SK-N-SH (cell line): Measurements from ENCODE around the gene CANT1. TPM values are rescaled to one million over a fixed set of nuclear protein-coding genes. Genes with fewer than 3 reads are reported as not detected.

Experiments used
- CTCF ChIA-PET: fragments of 300-600, 350-600 bp; formaldehyde crosslinking; extraction: SDS; loops from one replicate; lab custom pipeline; 2021; lab: Yijun Ruan, JAX
- POLR2A ChIA-PET: fragments of 350-600 bp; sonication (Branson Sonifier 250); formaldehyde crosslinking; extraction: SDS; loops from one replicate; lab custom pipeline; 2020; ENCODE audit warnings: antibody characterized with exemption, inconsistent platforms; lab: Yijun Ruan, JAX
- DNase-seq: peaks from one replicate; pipeline ENCODE4 v3.0.0; 2012
- H2AFZ ChIP-seq: fragments of 200-600 bp; sonication (generic); 2 replicates; pipeline ENCODE4 v1.8.1; 2016; ENCODE audit warnings: antibody characterized with exemption, mild to moderate bottlenecking, low read depth
- H3F3A ChIP-seq: fragments of 200-600 bp; sonication (generic); replicated peaks from 2 replicates; pipeline ENCODE3; 2016; ENCODE audit warnings: antibody characterized with exemption, mild to moderate bottlenecking; ENCODE audit not compliant: insufficient read depth
- H3K27ac ChIP-seq, 2 experiments: fragments of 200-500 bp in 1 of 2; fragments of 200-600 bp in 1 of 2; sonication (Bioruptor generic) in 1 of 2; sonication (generic), shearing (Covaris generic) in 1 of 2; 2 replicates each; pipeline versions ENCODE4 v1.5.1 to v1.6.1; 2014 to 2016; ENCODE audit warnings: low read depth in 2 of 2, inconsistent platforms in 1 of 2, low read length in 1 of 2, mild to moderate bottlenecking in 1 of 2, mixed read lengths in 1 of 2
- H3K27me3 ChIP-seq: fragments of 200-600 bp; sonication (generic), shearing (Covaris generic); 2 replicates; pipeline ENCODE4 v1.6.1; 2016; ENCODE audit warnings: mixed run types; ENCODE audit not compliant: insufficient read depth
- H3K36me3 ChIP-seq, 2 experiments: fragments of 200-500 bp in 1 of 2; fragments of 200-600 bp in 1 of 2; sonication (Bioruptor generic) in 1 of 2; sonication (generic) in 1 of 2; replicated peaks in 1 of 2; 2 replicates each; pipeline versions ENCODE3 to v1.5.1; 2014 to 2016; ENCODE audit warnings: low read length in 1 of 2, mild to moderate bottlenecking in 1 of 2; ENCODE audit not compliant: insufficient read depth in 2 of 2, control insufficient read depth in 1 of 2
- H3K4me1 ChIP-seq, 2 experiments: fragments of 200-500 bp in 1 of 2; fragments of 200-600 bp in 1 of 2; sonication (Bioruptor generic) in 1 of 2; sonication (generic), shearing (Covaris generic) in 1 of 2; 2 replicates each; pipeline versions ENCODE4 v1.5.1 to v1.6.1; 2014 to 2016; ENCODE audit warnings: low read depth in 1 of 2, low read length in 1 of 2, mixed run types in 1 of 2; ENCODE audit not compliant: insufficient read depth in 2 of 2, control insufficient read depth in 1 of 2
- H3K4me2 ChIP-seq: fragments of 200-600 bp; sonication (generic), shearing (Covaris generic); 2 replicates; pipeline ENCODE4 v1.6.1; 2017; ENCODE audit warnings: mixed run types
- H3K4me3 ChIP-seq, 2 experiments: fragments of 200-500 bp in 1 of 2; fragments of 200-600 bp in 1 of 2; sonication (Bioruptor generic) in 1 of 2; sonication (generic), shearing (Covaris generic) in 1 of 2; 2 replicates each; pipeline versions ENCODE4 v1.5.1 to v1.8.1; 2014 to 2016; ENCODE audit warnings: low read depth in 2 of 2, inconsistent platforms in 1 of 2, low read length in 1 of 2, mild to moderate bottlenecking in 1 of 2, mixed read lengths in 1 of 2, moderate library complexity in 1 of 2
- H3K79me2 ChIP-seq: fragments of 200-600 bp; sonication (generic); 2 replicates; pipeline ENCODE4 v1.8.1; 2017; ENCODE audit warnings: mild to moderate bottlenecking; ENCODE audit not compliant: insufficient read depth
- H3K9ac ChIP-seq: fragments of 200-600 bp; sonication (generic); 2 replicates; pipeline ENCODE4 v1.6.1; 2017; ENCODE audit warnings: mixed run types
- H3K9me2 ChIP-seq: fragments of 200-600 bp; sonication (generic); 2 replicates; pipeline ENCODE4 v1.6.1; 2017; ENCODE audit warnings: mixed run types
- H3K9me3 ChIP-seq: fragments of 200-600 bp; sonication (generic); 2 replicates; pipeline ENCODE4 v1.6.1; 2017; ENCODE audit warnings: mixed run types, mild to moderate bottlenecking, moderate library complexity
- H4K20me1 ChIP-seq: fragments of 200-600 bp; sonication (generic); 2 replicates; pipeline ENCODE4 v1.6.1; 2017; ENCODE audit warnings: mild to moderate bottlenecking, mixed run types; ENCODE audit not compliant: insufficient read depth
- CHD2 ChIP-seq: fragments of 150-350 bp; IDR thresholded peaks from 2 replicates; pipeline ENCODE4 v1.6.1; 2018; ENCODE audit warnings: low read length; ENCODE audit not compliant: partially characterized antibody
- EP300 ChIP-seq, 2 experiments: IDR thresholded peaks; 2 replicates each; pipeline versions ENCODE4 v1.4.0 to v1.6.1; 2012; ENCODE audit warnings: borderline replicate concordance in 1 of 2, low read depth in 1 of 2, low read length in 1 of 2
- EZH2phosphoT487 ChIP-seq: fragments of 200-600 bp; sonication (generic); IDR thresholded peaks from 2 replicates; pipeline ENCODE4 v1.6.1; 2017; ENCODE audit warnings: low read depth, mixed run types, mild to moderate bottlenecking, antibody characterized with exemption, moderate library complexity, borderline replicate concordance
- FOSL2 ChIP-seq: IDR thresholded peaks from 2 replicates; pipeline ENCODE4 v1.4.0; 2012; ENCODE audit warnings: low read depth, mild to moderate bottlenecking, moderate library complexity, borderline replicate concordance
- FOXJ3 ChIP-seq: sonication (generic); formaldehyde crosslinking; IDR thresholded peaks from 2 replicates; pipeline ENCODE4 v1.5.1; 2020; ENCODE audit warnings: mild to moderate bottlenecking, missing genetic modification reagents
- FOXM1 ChIP-seq: IDR thresholded peaks from 2 replicates; pipeline ENCODE4 v1.4.0; 2012; ENCODE audit warnings: low read depth, mild to moderate bottlenecking
- GATA2 ChIP-seq: sonication (generic); formaldehyde crosslinking; IDR thresholded peaks from 2 replicates; pipeline ENCODE4 v1.5.0; 2020; ENCODE audit warnings: mild to moderate bottlenecking, missing genetic modification reagents
- IRF3 ChIP-seq: fragments of 150-350 bp; IDR thresholded peaks from 2 replicates; pipeline ENCODE4 v1.6.1; 2016; ENCODE audit warnings: mild to moderate bottlenecking, low read depth, low read length
- MAX ChIP-seq: IDR thresholded peaks from 2 replicates; pipeline ENCODE4 v1.4.0; 2012; ENCODE audit warnings: low read depth
- MEF2A ChIP-seq: IDR thresholded peaks from 2 replicates; pipeline ENCODE4 v1.4.0; 2012; ENCODE audit warnings: low read depth, borderline replicate concordance
- NRF1 ChIP-seq: IDR thresholded peaks from 2 replicates; pipeline ENCODE4 v1.6.1; 2012; ENCODE audit warnings: low read depth, mild to moderate bottlenecking, low read length
- PBX3 ChIP-seq: IDR thresholded peaks from 2 replicates; pipeline ENCODE4; 2012
- POLR2AphosphoS5 ChIP-seq: IDR thresholded peaks from 2 replicates; pipeline ENCODE4 v1.6.1; 2012; ENCODE audit warnings: low read depth, low read length
- RAD21 ChIP-seq: IDR thresholded peaks from 2 replicates; pipeline ENCODE4 v1.6.1; 2012; ENCODE audit warnings: mild to moderate bottlenecking, low read length
- RCOR1 ChIP-seq: fragments of 150-350 bp; IDR thresholded peaks from 2 replicates; pipeline ENCODE4 v1.6.1; 2017; ENCODE audit warnings: antibody characterized with exemption, low read length
- REST ChIP-seq: IDR thresholded peaks from 2 replicates; pipeline ENCODE4 v1.6.1; 2012; ENCODE audit warnings: mild to moderate bottlenecking, low read depth, low read length, moderate library complexity
- SIN3A ChIP-seq: IDR thresholded peaks from 2 replicates; pipeline ENCODE4 v1.6.1; 2012; ENCODE audit warnings: low read depth, mild to moderate bottlenecking, low read length, moderate library complexity, borderline replicate concordance
- TAF1 ChIP-seq: IDR thresholded peaks from 2 replicates; pipeline ENCODE4 v1.6.1; 2012; ENCODE audit warnings: low read depth, mild to moderate bottlenecking, low read length, moderate library complexity, borderline replicate concordance
- TEAD4 ChIP-seq: IDR thresholded peaks from 2 replicates; pipeline ENCODE4 v1.4.0; 2012; ENCODE audit warnings: mild to moderate bottlenecking, borderline replicate concordance; ENCODE audit not compliant: insufficient read depth
- USF1 ChIP-seq: IDR thresholded peaks from 2 replicates; pipeline ENCODE4 v1.4.0; 2012; ENCODE audit warnings: low read depth, borderline replicate concordance
- YY1 ChIP-seq: IDR thresholded peaks from 2 replicates; pipeline ENCODE4 v1.4.0; 2012; ENCODE audit warnings: low read depth, mild to moderate bottlenecking
- WGBS: methylation state at CpG from one replicate; pipeline ENCODE4 v1.1.6; 2017; ENCODE audit warnings: low lambda C conversion rate; 5-methylcytosine and 5-hydroxymethylcytosine counted together
- polyA plus RNA-seq, 3 experiments: library from polyadenylated mRNA; depleted of rRNA; stranded (reverse); fragments of >200 nt; gene quantifications; 2 replicates each; pipeline ENCODE4 v1.2.3, GENCODE V29; 2012
- TF ChIP-seq, protein P1 (sequence below): fragments of 200-600 bp; sonication (generic); IDR thresholded peaks from 2 replicates; pipeline ENCODE4 v1.6.1; 2017; ENCODE audit warnings: antibody characterized with exemption, mild to moderate bottlenecking, moderate library complexity

The CANT1 gene
- polyA plus RNA-seq, 1 of the 3 experiments (the other 2 are of a cell fraction) = 87.4 TPM

DNA sequence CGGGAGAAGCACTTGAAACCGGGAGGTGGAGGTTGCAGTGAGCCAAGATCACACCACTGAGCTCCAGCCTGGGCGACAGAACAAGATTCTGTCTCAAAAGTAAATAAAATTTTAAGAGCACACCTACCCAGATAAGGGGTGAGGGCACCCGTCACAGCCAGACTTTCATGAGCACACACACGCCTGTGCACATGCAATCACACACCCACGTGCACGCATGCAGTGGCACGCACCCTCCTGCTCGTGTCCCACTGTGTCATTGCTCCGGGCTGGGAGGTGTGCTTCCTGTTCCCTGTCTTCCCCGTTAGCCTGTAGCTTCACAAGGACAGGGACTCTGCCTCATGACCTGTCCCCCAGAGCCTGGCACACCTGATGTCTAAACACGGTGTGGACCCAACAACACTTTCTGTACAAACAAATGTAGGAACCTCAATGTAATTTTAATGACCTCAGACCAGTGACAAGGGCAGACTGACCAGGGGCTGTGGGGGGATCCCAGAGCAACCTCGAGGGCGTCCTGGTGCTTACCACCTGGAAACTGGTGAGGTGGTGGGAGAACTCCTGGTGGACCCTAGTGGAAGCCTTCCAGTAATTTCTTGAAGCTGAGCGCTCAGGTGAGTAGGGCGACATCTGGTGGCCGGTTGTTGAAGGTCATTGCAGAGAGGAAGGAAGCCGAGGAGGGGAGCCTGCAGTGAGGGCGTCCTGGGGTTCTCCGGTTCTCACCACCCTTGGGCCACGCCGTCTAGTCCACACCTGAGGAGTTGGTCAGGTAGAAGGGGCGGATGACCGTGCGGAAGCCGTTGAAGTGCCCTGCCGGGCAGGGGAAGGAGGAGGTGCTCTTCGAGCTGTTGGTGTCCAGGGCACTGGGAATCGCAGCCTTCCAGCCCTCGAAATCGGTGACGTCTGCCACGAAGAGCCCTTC is 38.5 kb downstream of the CANT1 start:
- peak overlapping the region in 1 of 2 experiments; percentile 9; a peak in 1 of 4 replicates for H3K4me3 ChIP-seq
- peak; percentile 93 for DNase-seq
- H3K36me3 ChIP-seq = peaks cover 17 to 51% of the 10 kb centered on the region in 2 experiments
- CTCF ChIA-PET = interaction anchor here (0.6 to 26.0 kb wide), 68 partner anchors 11 to 488 kb away, joined by 3 to 458 read pairs (median 5); partner anchors contain the start of genes CEP295NL, LGALS3BP and USP36
- no peak overlapping the region for H2AFZ ChIP-seq
- H3K4me1 ChIP-seq = peaks cover 0 to 29% of the 10 kb centered on the region in 2 experiments; a peak in 1 of 4 replicates
- H3K79me2 ChIP-seq = no peaks in the 10 kb centered on the region
- H3K4me2 ChIP-seq = peak overlapping the region; percentile 16; the same call in 1 of the 2 replicates
- no peaks in the 10 kb centered on the region for H3K27me3 ChIP-seq
- no peaks in the 10 kb centered on the region for H4K20me1 ChIP-seq
- peak overlapping the region; percentile 9 to 65; a peak in 3 of 4 replicates for H3K27ac ChIP-seq
- 41% methylated on average over 30 of the region's 33 CpGs for whole genome bisulfite sequencing
- H3F3A ChIP-seq = peaks cover 6% of the 10 kb centered on the region
- POLR2A ChIA-PET = interaction anchor here (0.9 to 2.3 kb wide), 4 partner anchors 37 to 105 kb away, joined by 3 to 15 read pairs (median 9); no protein-coding TSS in a partner anchor
- no peaks in the 10 kb centered on the region for H3K9me3 ChIP-seq
- no peaks in the 10 kb centered on the region for H3K9me2 ChIP-seq
- no peak overlapping the region; the same call in 1 of the 2 replicates for H3K9ac ChIP-seq
- TF ChIP-seq MAX (no peak), NRF1 (no peak), TEAD4 (no peak), CHD2 (peak; percentile 47), USF1 (no peak), RCOR1 (peak; percentile 44; the same call in 1 of the 2 replicates), FOXJ3 (CRISPR knock-in tag) (no peak), SIN3A (0 out of 2 replicates have a peak, but pooled peaks have one; percentile 7), IRF3 (no peak), MEF2A (no peak), FOSL2 (no peak), YY1 (no peak), EZH2phosphoT487 (no peak), PBX3 (no peak), EP300 (IDR thresholded peaks at IDR 0.05; ENCODE audit: borderline replicate concordance in 1 of 2, low read depth in 1 of 2, low read length in 1 of 2) (no peak), RAD21 (peak; percentile 96), GATA2 (CRISPR knock-in tag) (no peak), TAF1 (no peak), REST (no peak), FOXM1 (no peak), POLR2AphosphoS5 (no peak)
- TF ChIP-seq, protein P1, sequence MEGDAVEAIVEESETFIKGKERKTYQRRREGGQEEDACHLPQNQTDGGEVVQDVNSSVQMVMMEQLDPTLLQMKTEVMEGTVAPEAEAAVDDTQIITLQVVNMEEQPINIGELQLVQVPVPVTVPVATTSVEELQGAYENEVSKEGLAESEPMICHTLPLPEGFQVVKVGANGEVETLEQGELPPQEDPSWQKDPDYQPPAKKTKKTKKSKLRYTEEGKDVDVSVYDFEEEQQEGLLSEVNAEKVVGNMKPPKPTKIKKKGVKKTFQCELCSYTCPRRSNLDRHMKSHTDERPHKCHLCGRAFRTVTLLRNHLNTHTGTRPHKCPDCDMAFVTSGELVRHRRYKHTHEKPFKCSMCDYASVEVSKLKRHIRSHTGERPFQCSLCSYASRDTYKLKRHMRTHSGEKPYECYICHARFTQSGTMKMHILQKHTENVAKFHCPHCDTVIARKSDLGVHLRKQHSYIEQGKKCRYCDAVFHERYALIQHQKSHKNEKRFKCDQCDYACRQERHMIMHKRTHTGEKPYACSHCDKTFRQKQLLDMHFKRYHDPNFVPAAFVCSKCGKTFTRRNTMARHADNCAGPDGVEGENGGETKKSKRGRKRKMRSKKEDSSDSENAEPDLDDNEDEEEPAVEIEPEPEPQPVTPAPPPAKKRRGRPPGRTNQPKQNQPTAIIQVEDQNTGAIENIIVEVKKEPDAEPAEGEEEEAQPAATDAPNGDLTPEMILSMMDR = peak; percentile 97
